ENCODE data around the gene SDK2.

SDK2 gene

DNA sequence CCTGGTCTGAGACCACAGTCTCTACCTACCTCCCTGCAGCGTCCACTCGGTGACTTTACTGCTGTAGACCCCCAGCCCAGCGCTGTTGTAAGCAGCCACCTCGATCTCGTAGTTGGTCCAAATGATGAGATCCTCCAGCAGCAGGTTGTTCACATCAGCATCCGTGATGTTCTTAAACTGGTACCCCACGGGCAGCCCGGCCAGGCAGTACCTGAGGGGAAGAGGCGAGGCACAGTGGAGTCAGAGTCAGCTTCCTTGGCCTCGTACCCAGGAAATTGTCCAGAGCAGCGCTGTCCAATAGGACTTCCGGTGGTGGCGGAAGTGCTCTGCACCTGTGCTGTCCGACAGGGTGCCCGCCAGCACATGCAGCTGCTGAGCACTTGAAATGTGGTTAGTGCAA, 228.5 kb downstream of the SDK2 start:
- TF ChIP-seq SPI1 (IDR thresholded peaks at IDR 0.05; ENCODE audit: low read depth, low read length) (no peak), POLR2A (IDR thresholded peaks at IDR 0.05; ENCODE audit: low read depth, low read length) (no peak), POU2F2 (IDR thresholded peaks at IDR 0.05; ENCODE audit: low read depth, low read length) (no peak), POLR2AphosphoS5 (IDR thresholded peaks at IDR 0.05; ENCODE audit: low read depth, low read length) (no peak), PAX5 (IDR thresholded peaks at IDR 0.05; ENCODE audit: insufficient read depth, low read length, severe bottlenecking) (no peak), TAF1 (IDR thresholded peaks at IDR 0.05; ENCODE audit: low read depth, low read length) (no peak)
- no peak for FAIRE-seq
- no peak for DNase-seq (ENCODE audit: insufficient read length, low spot score)

GRCh38 chr17:73414171-73414955, 229.9 kb downstream of the SDK2 start:
- no peak for FAIRE-seq
- TF ChIP-seq POLR2A (IDR thresholded peaks at IDR 0.05; ENCODE audit: low read depth, low read length) (no peak), POLR2AphosphoS5 (IDR thresholded peaks at IDR 0.05; ENCODE audit: low read depth, low read length) (no peak), SPI1 (IDR thresholded peaks at IDR 0.05; ENCODE audit: low read depth, low read length) (no peak), TAF1 (IDR thresholded peaks at IDR 0.05; ENCODE audit: low read depth, low read length) (no peak), PAX5 (IDR thresholded peaks at IDR 0.05; ENCODE audit: insufficient read depth, low read length, severe bottlenecking) (no peak), POU2F2 (IDR thresholded peaks at IDR 0.05; ENCODE audit: low read depth, low read length) (no peak)
- no peak for DNase-seq (ENCODE audit: insufficient read length, low spot score)

DNA sequence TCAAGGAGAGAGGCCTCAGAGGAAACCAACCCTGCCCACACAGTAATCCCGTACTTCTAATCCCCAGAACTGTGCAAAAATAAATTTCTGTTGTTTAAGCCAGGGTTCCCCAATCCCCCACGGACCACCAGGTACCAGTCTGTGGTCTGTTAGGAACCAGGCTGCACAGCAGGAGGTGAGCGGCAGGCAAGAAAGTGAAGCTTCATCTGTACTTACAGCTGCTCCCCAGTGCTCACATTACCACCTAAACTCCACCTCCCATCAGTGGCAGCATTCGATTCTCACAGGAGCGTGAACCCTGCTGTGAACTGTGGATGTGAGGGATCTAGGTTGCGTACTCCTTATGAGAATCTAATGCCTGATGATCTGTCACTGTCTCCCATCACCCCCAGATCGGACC, 231.3 kb downstream of the SDK2 start:
- no peak for DNase-seq (ENCODE audit: insufficient read length, low spot score)
- TF ChIP-seq POLR2A (IDR thresholded peaks at IDR 0.05; ENCODE audit: low read depth, low read length) = no peak
- TF ChIP-seq POU2F2 (IDR thresholded peaks at IDR 0.05; ENCODE audit: low read depth, low read length) = no peak
- TF ChIP-seq POLR2AphosphoS5 (IDR thresholded peaks at IDR 0.05; ENCODE audit: low read depth, low read length) = no peak
- no peak for TF ChIP-seq TAF1 (IDR thresholded peaks at IDR 0.05; ENCODE audit: low read depth, low read length)
- TF ChIP-seq SPI1 (IDR thresholded peaks at IDR 0.05; ENCODE audit: low read depth, low read length) = no peak
- TF ChIP-seq PAX5 (IDR thresholded peaks at IDR 0.05; ENCODE audit: insufficient read depth, low read length, severe bottlenecking) = no peak
- FAIRE-seq = no peak

- FAIRE-seq (no peak), DNase-seq (ENCODE audit: insufficient read length, low spot score) (no peak)
- TF ChIP-seq POLR2A (IDR thresholded peaks at IDR 0.05; ENCODE audit: low read depth, low read length) (no peak), POLR2AphosphoS5 (IDR thresholded peaks at IDR 0.05; ENCODE audit: low read depth, low read length) (no peak), TAF1 (IDR thresholded peaks at IDR 0.05; ENCODE audit: low read depth, low read length) (no peak), POU2F2 (IDR thresholded peaks at IDR 0.05; ENCODE audit: low read depth, low read length) (no peak), SPI1 (IDR thresholded peaks at IDR 0.05; ENCODE audit: low read depth, low read length) (no peak), PAX5 (IDR thresholded peaks at IDR 0.05; ENCODE audit: insufficient read depth, low read length, severe bottlenecking) (no peak)
Observed at GRCh38 chr17:73411313-73411747, 232.9 kb downstream of the SDK2 start.

DNA sequence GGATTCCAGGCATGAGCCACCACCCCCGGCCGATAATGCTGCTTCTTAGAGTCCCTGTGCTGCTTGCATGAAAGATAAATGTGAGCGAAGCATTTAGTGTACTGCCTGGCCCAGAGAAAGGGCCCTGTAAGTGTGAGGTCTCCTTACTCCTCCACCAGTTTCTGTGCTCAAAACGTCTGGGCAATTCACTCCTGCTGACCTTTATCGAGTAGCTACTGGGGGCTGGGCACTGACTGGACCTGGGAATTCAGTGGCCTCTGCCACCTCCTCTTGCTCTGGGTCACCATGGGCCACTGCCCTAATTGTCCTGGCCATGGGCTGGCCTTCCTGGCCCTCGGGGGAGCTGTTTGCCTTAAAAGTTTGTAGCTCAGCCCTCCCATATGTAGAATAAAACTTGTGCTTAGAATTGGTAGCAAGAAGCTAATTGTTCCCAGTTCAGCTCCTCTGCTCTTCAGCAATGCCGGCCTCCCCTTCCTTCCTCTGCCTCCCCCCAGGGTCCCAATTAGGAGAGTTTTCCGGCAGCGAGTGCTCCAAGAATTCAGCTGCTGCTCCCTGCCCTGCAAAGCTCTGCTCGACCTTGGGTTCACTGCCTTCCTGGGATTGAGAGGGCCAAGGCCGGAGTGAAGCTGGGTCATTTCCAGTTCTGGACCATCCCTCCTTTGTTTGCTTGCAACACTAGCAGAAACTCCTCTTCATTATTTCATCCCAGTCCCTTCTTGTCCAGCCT, 233.5 kb downstream of the SDK2 start:
- no peak for FAIRE-seq
- TF ChIP-seq SPI1 (IDR thresholded peaks at IDR 0.05; ENCODE audit: low read depth, low read length) (no peak), POLR2AphosphoS5 (IDR thresholded peaks at IDR 0.05; ENCODE audit: low read depth, low read length) (no peak), POU2F2 (IDR thresholded peaks at IDR 0.05; ENCODE audit: low read depth, low read length) (no peak), TAF1 (IDR thresholded peaks at IDR 0.05; ENCODE audit: low read depth, low read length) (no peak), POLR2A (IDR thresholded peaks at IDR 0.05; ENCODE audit: low read depth, low read length) (no peak), PAX5 (IDR thresholded peaks at IDR 0.05; ENCODE audit: insufficient read depth, low read length, severe bottlenecking) (no peak)

DNA sequence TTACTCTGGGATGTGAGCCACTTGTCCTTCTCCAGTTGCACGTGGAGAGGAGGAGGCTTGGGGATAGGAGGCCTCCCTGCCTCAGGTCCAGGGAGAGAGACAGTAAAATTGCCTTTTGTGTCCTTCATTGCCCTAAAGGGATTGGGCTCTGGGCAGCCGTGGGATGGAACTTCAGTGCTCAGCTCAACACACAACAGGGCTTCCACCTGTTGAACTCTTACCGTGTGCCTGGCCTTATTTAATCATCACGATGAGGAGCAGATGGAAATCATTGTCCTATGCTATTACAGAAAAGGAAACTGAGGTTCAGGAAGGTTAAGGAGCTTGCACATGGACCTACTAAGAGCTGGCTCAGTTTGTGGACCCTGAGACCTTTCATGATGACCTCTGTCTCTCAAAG, 240.0 kb downstream of the SDK2 start:
- TF ChIP-seq TAF1 (IDR thresholded peaks at IDR 0.05; ENCODE audit: low read depth, low read length) = no peak
- no peak for TF ChIP-seq POLR2A (IDR thresholded peaks at IDR 0.05; ENCODE audit: low read depth, low read length)
- no peak for TF ChIP-seq PAX5 (IDR thresholded peaks at IDR 0.05; ENCODE audit: insufficient read depth, low read length, severe bottlenecking)
- TF ChIP-seq POLR2AphosphoS5 (IDR thresholded peaks at IDR 0.05; ENCODE audit: low read depth, low read length) = no peak
- no peak for TF ChIP-seq POU2F2 (IDR thresholded peaks at IDR 0.05; ENCODE audit: low read depth, low read length)
- TF ChIP-seq SPI1 (IDR thresholded peaks at IDR 0.05; ENCODE audit: low read depth, low read length) = no peak
- no peak for FAIRE-seq
- DNase-seq (ENCODE audit: insufficient read length, low spot score) = no peak

More for the DNA sequence above, 233.5 kb downstream of the SDK2 start:
- no peak for DNase-seq (ENCODE audit: insufficient read length, low spot score)

GRCh38 chr17:73402466-73402865, 241.8 kb downstream of the SDK2 start:
- FAIRE-seq (no peak), DNase-seq (ENCODE audit: insufficient read length, low spot score) (no peak)
- TF ChIP-seq POU2F2 (IDR thresholded peaks at IDR 0.05; ENCODE audit: low read depth, low read length) (no peak), POLR2AphosphoS5 (IDR thresholded peaks at IDR 0.05; ENCODE audit: low read depth, low read length) (no peak), TAF1 (IDR thresholded peaks at IDR 0.05; ENCODE audit: low read depth, low read length) (no peak), SPI1 (IDR thresholded peaks at IDR 0.05; ENCODE audit: low read depth, low read length) (no peak), POLR2A (IDR thresholded peaks at IDR 0.05; ENCODE audit: low read depth, low read length) (no peak), PAX5 (IDR thresholded peaks at IDR 0.05; ENCODE audit: insufficient read depth, low read length, severe bottlenecking) (no peak)

DNA sequence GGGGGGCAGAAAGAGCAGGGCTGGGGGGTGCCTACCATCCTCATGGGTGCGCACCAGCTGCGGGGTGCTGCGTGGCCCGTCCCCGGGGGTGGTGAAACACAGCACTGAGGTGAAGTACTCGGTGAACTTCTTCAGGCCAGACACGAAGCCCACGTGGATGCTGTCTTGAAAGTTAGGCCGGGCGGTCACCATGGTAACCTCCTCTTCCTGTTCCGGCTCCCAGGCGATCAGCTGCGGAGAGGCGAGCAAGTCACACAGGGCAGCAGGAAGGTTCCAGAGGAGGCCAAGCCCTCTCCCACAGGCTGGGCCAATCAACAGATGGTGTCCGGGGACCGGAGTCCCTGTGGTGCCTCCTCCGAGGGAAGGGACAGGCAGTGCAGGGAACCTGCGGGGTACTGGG, 242.3 kb downstream of the SDK2 start:
- no peak for DNase-seq (ENCODE audit: insufficient read length, low spot score)
- TF ChIP-seq SPI1 (IDR thresholded peaks at IDR 0.05; ENCODE audit: low read depth, low read length) (no peak), PAX5 (IDR thresholded peaks at IDR 0.05; ENCODE audit: insufficient read depth, low read length, severe bottlenecking) (no peak), POU2F2 (IDR thresholded peaks at IDR 0.05; ENCODE audit: low read depth, low read length) (no peak), POLR2AphosphoS5 (IDR thresholded peaks at IDR 0.05; ENCODE audit: low read depth, low read length) (no peak), TAF1 (IDR thresholded peaks at IDR 0.05; ENCODE audit: low read depth, low read length) (no peak), POLR2A (IDR thresholded peaks at IDR 0.05; ENCODE audit: low read depth, low read length) (no peak)
- no peak for FAIRE-seq

- DNase-seq (ENCODE audit: insufficient read length, low spot score) = no peak
- no peak for TF ChIP-seq POLR2A (IDR thresholded peaks at IDR 0.05; ENCODE audit: low read depth, low read length)
- TF ChIP-seq POU2F2 (IDR thresholded peaks at IDR 0.05; ENCODE audit: low read depth, low read length) = no peak
- no peak for TF ChIP-seq TAF1 (IDR thresholded peaks at IDR 0.05; ENCODE audit: low read depth, low read length)
- no peak for TF ChIP-seq PAX5 (IDR thresholded peaks at IDR 0.05; ENCODE audit: insufficient read depth, low read length, severe bottlenecking)
- TF ChIP-seq POLR2AphosphoS5 (IDR thresholded peaks at IDR 0.05; ENCODE audit: low read depth, low read length) = no peak
- no peak for TF ChIP-seq SPI1 (IDR thresholded peaks at IDR 0.05; ENCODE audit: low read depth, low read length)
- no peak for FAIRE-seq
Observed at GRCh38 chr17:73400915-73401545, 243.2 kb downstream of the SDK2 start.
